ENCODE data around the gene TMA7. TPM values are rescaled to one million over a fixed set of nuclear protein-coding genes. Genes with fewer than 3 reads are reported as not detected.
"Not testable (repeated sequence)": the region's sequence is repeated elsewhere in the genome, so short reads cannot be mapped to it uniquely, and the experiment has no call there.

Gene TMA7
- total RNA-seq, 1 experiment from 2014 or later = 152 TPM

- intact Hi-C loops (cut with micrococcal nuclease; ENCODE audit: unreplicated experiment) = loop anchor here (10.0 kb wide), 1 partner anchor 68 kb away; no protein-coding TSS in a partner anchor
- Histone ChIP-seq H3K27me3 (replicated peaks; ENCODE audit: insufficient read depth, low read depth, low read length, poor library complexity) (no peaks in the 10 kb centered on the region), H3K36me3 (ENCODE audit: insufficient read depth, low read length, poor library complexity, severe bottlenecking) (no peaks in the 10 kb centered on the region), H3K4me1 (ENCODE audit: insufficient read depth, low read length, poor library complexity, severe bottlenecking) (peaks cover 6% of the 10 kb centered on the region), H3K9me3 (ENCODE audit: low read depth, low read length, poor library complexity, severe bottlenecking) (no peaks in the 10 kb centered on the region), H3K4me3 (ENCODE audit: low read depth, low read length, poor library complexity, severe bottlenecking) (no peak overlapping the region), H3K27ac (ENCODE audit: low read depth, low read length, poor library complexity, severe bottlenecking) (no peak overlapping the region)
- no peak for DNase-seq (ENCODE audit: low spot score)
- TF ChIP-seq EZH2 (IDR thresholded peaks at IDR 0.05; ENCODE audit: borderline replicate concordance, low read depth, low read length, poor library complexity, severe bottlenecking) = no peak
- BruUV-seq (replicated peaks) = no TSS peak
- ChIA-PET POLR2A (ENCODE audit: low non-redundant PET) (no interaction called here), CTCF (interaction anchor here (0.6 kb wide), 1 partner anchor 37 kb away, joined by 5 read pairs; no protein-coding TSS in a partner anchor)
Observed at GRCh38 chr3:48476426-48477053, 36.5 kb downstream of the TMA7 start.

DNA sequence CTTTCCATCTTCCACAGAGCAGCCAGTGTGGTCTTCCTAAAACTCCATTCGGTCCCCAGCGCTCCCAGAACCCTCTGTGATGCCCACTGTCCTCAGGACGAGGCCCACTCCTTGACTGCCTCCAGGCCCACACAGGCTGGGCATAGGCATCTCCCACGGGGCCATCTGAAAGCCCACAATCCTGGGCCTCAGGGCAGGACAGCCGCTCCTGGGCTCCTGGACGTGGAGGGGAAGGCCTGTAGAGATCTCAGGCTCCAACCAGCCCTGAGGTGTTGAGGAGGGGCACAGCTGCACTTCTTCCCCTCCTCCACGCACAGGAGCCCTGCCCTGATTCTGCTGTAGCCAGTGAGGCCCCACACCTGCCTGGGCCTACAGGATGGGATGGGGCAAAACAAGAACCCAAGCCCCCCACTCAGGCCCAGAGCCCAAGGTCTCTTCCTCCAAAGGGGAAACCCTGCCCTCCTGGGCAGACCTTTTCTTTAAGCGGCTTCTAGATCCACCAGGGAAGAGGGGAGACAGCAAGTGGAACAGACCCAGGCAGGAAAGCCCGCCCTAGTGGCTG, 38.0 kb downstream of the TMA7 start:
- no peak for DNase-seq (ENCODE audit: low spot score)
- ChIA-PET POLR2A (ENCODE audit: low non-redundant PET) (no interaction called here), CTCF (no interaction called here)
- H3K27me3 ChIP-seq (replicated peaks; ENCODE audit: insufficient read depth, low read depth, low read length, poor library complexity) = no peaks in the 10 kb centered on the region
- H3K27ac ChIP-seq (ENCODE audit: low read depth, low read length, poor library complexity, severe bottlenecking) = no peak overlapping the region
- no peak overlapping the region for H3K4me3 ChIP-seq (ENCODE audit: low read depth, low read length, poor library complexity, severe bottlenecking)
- peaks cover 6% of the 10 kb centered on the region for H3K4me1 ChIP-seq (ENCODE audit: insufficient read depth, low read length, poor library complexity, severe bottlenecking)
- no peaks in the 10 kb centered on the region for H3K36me3 ChIP-seq (ENCODE audit: insufficient read depth, low read length, poor library complexity, severe bottlenecking)
- TF ChIP-seq, protein P1, sequence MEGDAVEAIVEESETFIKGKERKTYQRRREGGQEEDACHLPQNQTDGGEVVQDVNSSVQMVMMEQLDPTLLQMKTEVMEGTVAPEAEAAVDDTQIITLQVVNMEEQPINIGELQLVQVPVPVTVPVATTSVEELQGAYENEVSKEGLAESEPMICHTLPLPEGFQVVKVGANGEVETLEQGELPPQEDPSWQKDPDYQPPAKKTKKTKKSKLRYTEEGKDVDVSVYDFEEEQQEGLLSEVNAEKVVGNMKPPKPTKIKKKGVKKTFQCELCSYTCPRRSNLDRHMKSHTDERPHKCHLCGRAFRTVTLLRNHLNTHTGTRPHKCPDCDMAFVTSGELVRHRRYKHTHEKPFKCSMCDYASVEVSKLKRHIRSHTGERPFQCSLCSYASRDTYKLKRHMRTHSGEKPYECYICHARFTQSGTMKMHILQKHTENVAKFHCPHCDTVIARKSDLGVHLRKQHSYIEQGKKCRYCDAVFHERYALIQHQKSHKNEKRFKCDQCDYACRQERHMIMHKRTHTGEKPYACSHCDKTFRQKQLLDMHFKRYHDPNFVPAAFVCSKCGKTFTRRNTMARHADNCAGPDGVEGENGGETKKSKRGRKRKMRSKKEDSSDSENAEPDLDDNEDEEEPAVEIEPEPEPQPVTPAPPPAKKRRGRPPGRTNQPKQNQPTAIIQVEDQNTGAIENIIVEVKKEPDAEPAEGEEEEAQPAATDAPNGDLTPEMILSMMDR (conservative IDR thresholded peaks at IDR 0.05; ENCODE audit: low read depth, low read length) = no peak
- TF ChIP-seq EZH2 (IDR thresholded peaks at IDR 0.05; ENCODE audit: borderline replicate concordance, low read depth, low read length, poor library complexity, severe bottlenecking) = no peak
- BruUV-seq (replicated peaks) = no TSS peak
- no peaks in the 10 kb centered on the region for H3K9me3 ChIP-seq (ENCODE audit: low read depth, low read length, poor library complexity, severe bottlenecking)
- intact Hi-C loops (cut with micrococcal nuclease; ENCODE audit: unreplicated experiment) = loop anchor here (10.0 kb wide), 1 partner anchor 67 kb away; no protein-coding TSS in a partner anchor

DNA sequence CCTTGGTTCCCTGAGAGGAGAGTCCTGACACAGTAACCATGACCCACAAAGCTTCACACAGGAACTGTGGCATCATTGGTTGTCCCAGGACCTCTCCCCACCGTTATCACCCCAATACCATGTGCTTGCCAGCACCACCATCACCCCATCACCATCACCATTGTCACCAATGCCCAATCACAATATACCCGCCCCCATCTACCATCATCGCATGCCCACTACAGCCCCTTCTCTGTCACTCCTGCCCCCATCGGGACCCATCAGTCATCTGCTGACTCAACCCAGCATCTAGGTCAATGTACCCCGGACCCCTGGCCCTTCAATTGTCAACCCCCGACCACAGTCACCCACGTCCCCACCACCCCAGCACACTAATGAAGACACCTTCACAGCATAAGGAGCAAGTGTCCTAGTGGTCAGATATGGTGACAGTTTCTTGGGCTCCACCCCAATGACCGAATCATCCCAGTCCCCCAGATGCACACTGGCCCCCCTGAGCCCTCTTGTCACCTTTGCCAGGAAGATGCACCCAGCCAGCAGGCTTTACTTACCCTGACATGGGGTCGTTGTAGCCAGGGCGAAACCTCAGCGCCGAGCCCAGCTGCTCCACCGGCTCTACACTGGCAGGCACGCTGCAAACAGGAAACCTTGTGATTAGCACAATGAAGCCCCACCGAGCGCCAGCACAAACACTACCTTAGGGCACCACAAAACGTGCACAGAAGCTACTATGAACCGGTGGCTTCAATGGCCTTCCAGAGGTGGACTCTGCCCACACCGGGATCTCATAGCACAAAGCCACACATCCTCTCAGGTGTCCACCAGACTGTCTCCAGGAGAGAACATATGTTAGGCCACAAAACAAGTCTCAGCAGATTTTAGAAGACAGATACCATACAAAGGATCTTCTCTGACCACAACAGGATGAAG, 38.8 kb downstream of the TMA7 start:
- BruUV-seq (replicated peaks) = no TSS peak
- Histone ChIP-seq H3K27ac (ENCODE audit: low read depth, low read length, poor library complexity, severe bottlenecking) (no peak overlapping the region), H3K27me3 (replicated peaks; ENCODE audit: insufficient read depth, low read depth, low read length, poor library complexity) (no peaks in the 10 kb centered on the region), H3K4me3 (ENCODE audit: low read depth, low read length, poor library complexity, severe bottlenecking) (no peak overlapping the region), H3K4me1 (ENCODE audit: insufficient read depth, low read length, poor library complexity, severe bottlenecking) (no peaks in the 10 kb centered on the region), H3K36me3 (ENCODE audit: insufficient read depth, low read length, poor library complexity, severe bottlenecking) (no peaks in the 10 kb centered on the region), H3K9me3 (ENCODE audit: low read depth, low read length, poor library complexity, severe bottlenecking) (no peaks in the 10 kb centered on the region)
- intact Hi-C loops (cut with micrococcal nuclease; ENCODE audit: unreplicated experiment) = loop anchor here (10.0 kb wide), 1 partner anchor 66 kb away; no protein-coding TSS in a partner anchor
- TF ChIP-seq EZH2 (IDR thresholded peaks at IDR 0.05; ENCODE audit: borderline replicate concordance, low read depth, low read length, poor library complexity, severe bottlenecking) = no peak
- TF ChIP-seq, protein P1 (conservative IDR thresholded peaks at IDR 0.05; ENCODE audit: low read depth, low read length) = no peak
- ChIA-PET CTCF (no interaction called here), POLR2A (ENCODE audit: low non-redundant PET) (no interaction called here)
- DNase-seq (ENCODE audit: low spot score) = no peak

DNA sequence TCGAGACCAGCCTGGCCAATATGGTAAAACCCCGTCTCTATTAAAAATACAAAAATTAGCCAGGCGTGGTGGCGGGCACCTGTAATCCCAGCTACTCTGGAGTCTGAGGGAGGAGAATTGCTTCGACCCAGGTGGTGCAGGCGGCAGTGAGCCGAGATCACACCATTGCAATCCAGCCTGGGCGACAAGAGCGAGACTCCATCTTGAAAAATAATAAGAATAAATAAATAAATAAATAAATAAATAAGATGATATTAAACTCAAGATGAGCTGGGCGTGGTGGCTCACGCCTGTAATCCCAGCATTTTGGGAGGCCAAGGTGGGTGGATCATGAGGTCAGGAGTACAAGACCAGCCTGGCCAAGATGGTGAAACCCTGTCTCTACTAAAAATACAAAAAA, 40.8 kb downstream of the TMA7 start:
- CTCF ChIA-PET = not testable (repeated sequence)

GRCh38 chr3:48482822-48483221, 42.8 kb downstream of the TMA7 start:
- BruUV-seq (replicated peaks); DNase-seq (ENCODE audit: low spot score); H3K4me1 ChIP-seq (ENCODE audit: insufficient read depth, low read length, poor library complexity, severe bottlenecking); H3K27me3 ChIP-seq (replicated peaks; ENCODE audit: insufficient read depth, low read depth, low read length, poor library complexity); H3K9me3 ChIP-seq (ENCODE audit: low read depth, low read length, poor library complexity, severe bottlenecking); CTCF ChIA-PET; intact Hi-C loops (cut with micrococcal nuclease; ENCODE audit: unreplicated experiment); POLR2A ChIA-PET (ENCODE audit: low non-redundant PET); H3K36me3 ChIP-seq (ENCODE audit: insufficient read depth, low read length, poor library complexity, severe bottlenecking); H3K27ac ChIP-seq (ENCODE audit: low read depth, low read length, poor library complexity, severe bottlenecking); H3K4me3 ChIP-seq (ENCODE audit: low read depth, low read length, poor library complexity, severe bottlenecking): not testable (repeated sequence)

More for the DNA sequence above, 40.8 kb downstream of the TMA7 start:
- POLR2A ChIA-PET (ENCODE audit: low non-redundant PET); H3K27ac ChIP-seq (ENCODE audit: low read depth, low read length, poor library complexity, severe bottlenecking); H3K4me1 ChIP-seq (ENCODE audit: insufficient read depth, low read length, poor library complexity, severe bottlenecking); intact Hi-C loops (cut with micrococcal nuclease; ENCODE audit: unreplicated experiment); H3K36me3 ChIP-seq (ENCODE audit: insufficient read depth, low read length, poor library complexity, severe bottlenecking); DNase-seq (ENCODE audit: low spot score); BruUV-seq (replicated peaks); H3K4me3 ChIP-seq (ENCODE audit: low read depth, low read length, poor library complexity, severe bottlenecking); H3K27me3 ChIP-seq (replicated peaks; ENCODE audit: insufficient read depth, low read depth, low read length, poor library complexity); H3K9me3 ChIP-seq (ENCODE audit: low read depth, low read length, poor library complexity, severe bottlenecking): not testable (repeated sequence)
